ENCODE results near the gene TMED3.

DNA sequence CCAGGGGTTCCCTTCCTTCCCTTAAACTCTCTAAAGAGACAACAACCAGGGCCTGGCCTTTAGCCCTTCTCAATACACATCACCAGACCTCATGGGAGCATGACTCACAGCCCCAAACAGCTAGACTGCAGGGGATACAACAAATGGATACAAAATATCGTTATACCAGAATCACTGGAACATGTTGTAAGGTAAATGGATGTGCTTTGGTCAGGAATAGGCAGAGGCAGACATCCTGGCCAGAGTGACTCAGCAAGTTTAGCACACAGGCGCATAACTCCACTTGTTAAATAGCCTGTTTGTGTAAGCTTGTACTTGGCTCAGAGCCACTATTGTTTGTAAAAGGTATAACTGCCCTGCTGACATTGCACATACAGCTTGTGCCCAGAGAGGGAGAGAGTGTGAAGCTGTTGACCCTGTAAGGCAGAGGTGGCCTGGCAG lies 18.3 kb downstream of the TMED3 start:
- TF ChIP-seq POLR2A (IDR thresholded peaks at IDR 0.05) (no peak), POLR2AphosphoS5 (IDR thresholded peaks at IDR 0.05) (no peak)
- TF ChIP-seq, protein P1, sequence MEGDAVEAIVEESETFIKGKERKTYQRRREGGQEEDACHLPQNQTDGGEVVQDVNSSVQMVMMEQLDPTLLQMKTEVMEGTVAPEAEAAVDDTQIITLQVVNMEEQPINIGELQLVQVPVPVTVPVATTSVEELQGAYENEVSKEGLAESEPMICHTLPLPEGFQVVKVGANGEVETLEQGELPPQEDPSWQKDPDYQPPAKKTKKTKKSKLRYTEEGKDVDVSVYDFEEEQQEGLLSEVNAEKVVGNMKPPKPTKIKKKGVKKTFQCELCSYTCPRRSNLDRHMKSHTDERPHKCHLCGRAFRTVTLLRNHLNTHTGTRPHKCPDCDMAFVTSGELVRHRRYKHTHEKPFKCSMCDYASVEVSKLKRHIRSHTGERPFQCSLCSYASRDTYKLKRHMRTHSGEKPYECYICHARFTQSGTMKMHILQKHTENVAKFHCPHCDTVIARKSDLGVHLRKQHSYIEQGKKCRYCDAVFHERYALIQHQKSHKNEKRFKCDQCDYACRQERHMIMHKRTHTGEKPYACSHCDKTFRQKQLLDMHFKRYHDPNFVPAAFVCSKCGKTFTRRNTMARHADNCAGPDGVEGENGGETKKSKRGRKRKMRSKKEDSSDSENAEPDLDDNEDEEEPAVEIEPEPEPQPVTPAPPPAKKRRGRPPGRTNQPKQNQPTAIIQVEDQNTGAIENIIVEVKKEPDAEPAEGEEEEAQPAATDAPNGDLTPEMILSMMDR (IDR thresholded peaks at IDR 0.05) = no peak

Measured in prostate gland (tissue), 2 donors.